Natural killer cell (primary cell): ENCODE data around the gene GGT7. TPM values are rescaled to one million over a fixed set of nuclear protein-coding genes. Genes with fewer than 3 reads are reported as not detected.

Source experiments
- ATAC-seq, 3 donors: fragments of 150-1000 bp in 2 of 3; fragments of 200-7000 bp in 1 of 3; cut with Tn5 transposase; 1 replicate in 1 of 3; 2 replicates in 2 of 3; pipeline ENCODE4 v1.10.0; 2021; ENCODE audit warnings: mild to moderate bottlenecking in 2 of 3, moderate library complexity in 2 of 3
- DNase-seq, 2 donors: peaks; one replicate each; pipeline versions ENCODE4 v3.0.0 to v3.0.0-alpha.2; 2013 to 2021; ENCODE audit warnings: mixed read lengths in 1 of 2
- H3K27ac ChIP-seq: one replicate; pipeline ENCODE4 v1.5.1; 2013; ENCODE audit warnings: mild to moderate bottlenecking, low read length
- H3K27me3 ChIP-seq: one replicate; pipeline ENCODE4 v1.6.1; 2013; ENCODE audit warnings: low read length; ENCODE audit not compliant: control insufficient read depth, insufficient read depth
- H3K36me3 ChIP-seq: one replicate; pipeline ENCODE4 v1.6.1; 2013; ENCODE audit warnings: low read length; ENCODE audit not compliant: control insufficient read depth, insufficient read depth
- H3K4me1 ChIP-seq: one replicate; pipeline ENCODE4 v1.6.1; 2013; ENCODE audit warnings: low read length; ENCODE audit not compliant: control insufficient read depth, insufficient read depth
- H3K4me3 ChIP-seq: one replicate; pipeline ENCODE4 v1.5.1; 2013; ENCODE audit warnings: low read length
- H3K9me3 ChIP-seq: one replicate; pipeline ENCODE4 v1.6.1; 2013; ENCODE audit warnings: low read length; ENCODE audit not compliant: control insufficient read depth, insufficient read depth
- H3K27ac Mint-ChIP-seq, 2 donors: one replicate each; pipeline ENCODE4 v1.8.0; 2022; ENCODE audit warnings: mild to moderate bottlenecking in 2 of 2, mixed read lengths in 2 of 2, moderate library complexity in 1 of 2
- H3K27me3 Mint-ChIP-seq, 2 donors: one replicate each; pipeline ENCODE4 v1.8.0; 2022; ENCODE audit warnings: low read depth in 2 of 2, mixed read lengths in 2 of 2
- H3K36me3 Mint-ChIP-seq: one replicate; pipeline ENCODE4 v1.8.0; 2022; ENCODE audit warnings: mixed read lengths
- H3K4me1 Mint-ChIP-seq, 2 donors: one replicate each; pipeline ENCODE4 v1.8.0; 2022; ENCODE audit warnings: mixed read lengths in 2 of 2
- H3K4me3 Mint-ChIP-seq: one replicate; pipeline ENCODE4 v1.8.0; 2022; ENCODE audit warnings: mild to moderate bottlenecking, moderate library complexity, mixed read lengths
- H3K9me3 Mint-ChIP-seq, 2 donors: one replicate each; pipeline ENCODE4 v1.8.0; 2022; ENCODE audit warnings: mixed read lengths in 2 of 2
- CTCF ChIP-seq: fragments of 200-600 bp; IDR thresholded peaks from one replicate; pipeline ENCODE4 v1.8.0; 2022; ENCODE audit warnings: antibody characterized with exemption
- WGBS: methylation state at CpG from one replicate; pipeline ENCODE4 v1.1.7; 2013; ENCODE audit warnings: missing lambda C conversion rate; ENCODE audit not compliant: insufficient coverage; 5-methylcytosine and 5-hydroxymethylcytosine counted together
- intact Hi-C: fragments of 100-400 bp; cut with micrococcal nuclease; formaldehyde crosslinking; loops from one replicate; pipeline ENCODE4 v1.14.2; 2022
- total RNA-seq, 4 donors: library from RNA; stranded (reverse); fragments of 120-200 nt in 1 of 4; gene quantifications; one replicate each; pipeline versions ENCODE4 v1.2.3 to v1.2.4, GENCODE V29; 2013 to 2022

The GGT7 gene
- total RNA-seq, 3 donors from 2014 or later (not counting 1 experiment from before 2014, with no cell fraction given) = 7.4 to 12.8 (median 12.1) TPM

GRCh38 chr20:34859826-34860545 lies 12.7 kb downstream of the GGT7 start:
- WGBS = 93% methylated on average over 8 of the region's 9 CpGs
- ATAC-seq (no peak), DNase-seq (no peak)
- Mint-ChIP-seq H3K4me1 (no peaks in the 10 kb centered on the region), H3K27me3 (no peaks in the 10 kb centered on the region), H3K36me3 (no peaks in the 10 kb centered on the region), H3K27ac (no peak overlapping the region), H3K4me3 (no peak overlapping the region), H3K9me3 (no peaks in the 10 kb centered on the region)
- Histone ChIP-seq H3K27ac (no peak overlapping the region), H3K9me3 (no peaks in the 10 kb centered on the region), H3K36me3 (no peaks in the 10 kb centered on the region), H3K4me3 (no peak overlapping the region), H3K27me3 (no peaks in the 10 kb centered on the region), H3K4me1 (no peaks in the 10 kb centered on the region)
- intact Hi-C loops = no loop called here
- no peak for TF ChIP-seq CTCF

- no peaks in the 10 kb centered on the region for H3K4me1 Mint-ChIP-seq
- H3K36me3 Mint-ChIP-seq = no peaks in the 10 kb centered on the region
Observed at GRCh38 chr20:34859367-34859766, 13.3 kb downstream of the GGT7 start.

GRCh38 chr20:34852298-34852697 lies 20.4 kb downstream of the GGT7 start:
- TF ChIP-seq CTCF = no peak
- no peaks in the 10 kb centered on the region for H3K9me3 Mint-ChIP-seq
- no peaks in the 10 kb centered on the region for H3K27me3 Mint-ChIP-seq
- no peak overlapping the region for H3K27ac ChIP-seq
- no peaks in the 10 kb centered on the region for H3K27me3 ChIP-seq
- no peak for ATAC-seq
- H3K4me3 ChIP-seq = no peak overlapping the region
- H3K27ac Mint-ChIP-seq = no peak overlapping the region
- no peaks in the 10 kb centered on the region for H3K36me3 Mint-ChIP-seq
- WGBS = 92% methylated on average over 2 of the region's 4 CpGs
- DNase-seq = no peak
- no peaks in the 10 kb centered on the region for H3K9me3 ChIP-seq
- intact Hi-C loops = no loop called here
- no peaks in the 10 kb centered on the region for H3K4me1 ChIP-seq
- H3K36me3 ChIP-seq = no peaks in the 10 kb centered on the region
- peaks cover 0 to 5% of the 10 kb centered on the region in 2 donors for H3K4me1 Mint-ChIP-seq
- H3K4me3 Mint-ChIP-seq = no peak overlapping the region

More at GRCh38 chr20:34859367-34859766, 13.3 kb downstream of the GGT7 start:
- intact Hi-C loops = no loop called here
- Histone ChIP-seq H3K27ac (no peak overlapping the region), H3K36me3 (no peaks in the 10 kb centered on the region), H3K4me1 (no peaks in the 10 kb centered on the region), H3K9me3 (no peaks in the 10 kb centered on the region), H3K4me3 (no peak overlapping the region), H3K27me3 (no peaks in the 10 kb centered on the region)
- ATAC-seq (no peak), DNase-seq (no peak)
- 97% methylated on average over 26 of the region's 26 CpGs for WGBS
- H3K9me3 Mint-ChIP-seq = no peaks in the 10 kb centered on the region
- no peaks in the 10 kb centered on the region for H3K27me3 Mint-ChIP-seq
- no peak overlapping the region for H3K4me3 Mint-ChIP-seq
- H3K27ac Mint-ChIP-seq = no peak overlapping the region
- no peak for TF ChIP-seq CTCF

GRCh38 chr20:34850969-34851368 lies 21.7 kb downstream of the GGT7 start:
- WGBS = 95% methylated on average over 14 of the region's 14 CpGs
- H3K27me3 Mint-ChIP-seq = no peaks in the 10 kb centered on the region
- H3K9me3 Mint-ChIP-seq = no peaks in the 10 kb centered on the region
- no peak overlapping the region for H3K4me3 Mint-ChIP-seq
- ATAC-seq (no peak), DNase-seq (no peak)
- intact Hi-C loops = no loop called here
- no peak overlapping the region for H3K27ac Mint-ChIP-seq
- H3K4me1 Mint-ChIP-seq = peaks cover 0 to 5% of the 10 kb centered on the region in 2 donors
- no peaks in the 10 kb centered on the region for H3K9me3 ChIP-seq
- H3K36me3 Mint-ChIP-seq = no peaks in the 10 kb centered on the region
- H3K4me1 ChIP-seq = no peaks in the 10 kb centered on the region
- H3K36me3 ChIP-seq = no peaks in the 10 kb centered on the region
- no peak overlapping the region for H3K4me3 ChIP-seq
- H3K27ac ChIP-seq = no peak overlapping the region
- no peak for TF ChIP-seq CTCF
- no peaks in the 10 kb centered on the region for H3K27me3 ChIP-seq
